HG03558 (cell line): Measurements from ENCODE around the gene FGR.
"Not testable (repeated sequence)": the region's sequence is repeated elsewhere in the genome, so short reads cannot be mapped to it uniquely, and the experiment has no call there.

ENCODE experiments used
- ATAC-seq: cut with Tn5 transposase; IDR thresholded peaks from one replicate; pipeline ENCODE4 v1.9.1; 2021; ENCODE audit warnings: moderate number of reproducible peaks; ENCODE audit not compliant: unreplicated experiment; ENCODE audit errors: extremely low read depth

FGR gene

DNA sequence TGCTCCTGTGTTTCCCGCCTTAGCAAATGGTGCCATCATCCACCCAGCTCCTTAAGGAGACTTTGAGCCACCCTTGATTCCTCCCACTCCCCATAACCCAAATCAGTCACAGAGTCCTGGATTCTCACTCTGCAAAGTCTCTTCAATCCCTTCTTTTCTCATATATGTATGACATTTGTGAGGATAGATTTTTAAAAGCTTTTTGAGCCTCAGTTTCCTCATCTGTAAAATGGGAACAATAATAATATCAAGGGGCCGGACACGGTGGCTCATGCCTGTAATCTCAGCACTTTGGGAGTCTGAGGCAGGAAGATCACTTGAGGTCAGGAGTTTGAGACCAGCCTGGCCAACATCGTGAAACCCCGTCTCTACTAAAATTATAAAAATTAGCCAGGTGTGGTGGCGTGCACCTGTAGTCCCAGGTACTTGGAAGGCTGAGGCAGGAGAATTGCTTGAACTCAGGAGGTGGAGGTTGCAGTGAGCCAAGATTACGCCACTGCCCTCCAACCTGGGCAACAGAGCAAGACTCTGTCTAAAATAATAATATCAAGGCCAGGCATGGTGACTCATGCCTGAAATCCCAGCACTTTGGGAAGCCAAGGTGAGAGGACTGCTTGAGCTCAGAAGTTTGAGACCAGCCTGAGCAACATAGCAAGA lies 15.1 kb downstream of the FGR start:
- not testable (repeated sequence) for ATAC-seq

DNA sequence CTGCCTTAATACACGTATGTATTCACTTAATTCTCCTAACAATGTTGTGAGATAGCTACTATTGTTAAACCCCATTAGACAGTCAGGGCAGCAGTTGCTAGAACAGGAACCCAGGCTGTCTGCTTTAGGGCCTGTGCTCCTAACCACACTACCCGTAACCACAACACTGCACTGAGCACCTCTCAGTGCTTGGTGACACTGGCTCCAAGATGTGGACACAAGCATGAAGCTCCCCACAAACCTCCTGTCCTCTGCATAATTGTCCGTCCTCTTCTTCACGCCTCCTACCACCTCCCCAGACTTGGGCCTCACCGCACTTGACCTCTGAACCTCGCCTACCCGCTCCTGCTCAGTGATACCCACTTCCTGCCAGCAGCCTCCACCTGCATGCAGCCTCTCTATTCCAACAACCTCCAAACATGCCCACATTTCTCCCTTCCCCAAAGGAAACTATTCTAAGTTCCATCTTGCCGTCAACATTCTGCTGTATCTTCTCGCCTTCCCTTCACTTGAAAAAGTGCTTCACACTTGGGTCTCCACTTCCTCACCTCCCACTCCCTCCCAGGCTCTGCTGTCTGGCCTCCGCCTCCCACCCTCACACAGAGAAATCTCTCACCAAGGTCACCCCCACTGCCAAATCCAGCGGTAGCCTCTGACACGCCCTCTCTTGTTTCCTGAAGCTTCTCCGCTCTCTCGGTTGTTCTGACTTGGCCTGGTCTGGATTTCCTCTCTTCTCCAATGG lies 16.5 kb downstream of the FGR start:
- ATAC-seq, result no peak

DNA sequence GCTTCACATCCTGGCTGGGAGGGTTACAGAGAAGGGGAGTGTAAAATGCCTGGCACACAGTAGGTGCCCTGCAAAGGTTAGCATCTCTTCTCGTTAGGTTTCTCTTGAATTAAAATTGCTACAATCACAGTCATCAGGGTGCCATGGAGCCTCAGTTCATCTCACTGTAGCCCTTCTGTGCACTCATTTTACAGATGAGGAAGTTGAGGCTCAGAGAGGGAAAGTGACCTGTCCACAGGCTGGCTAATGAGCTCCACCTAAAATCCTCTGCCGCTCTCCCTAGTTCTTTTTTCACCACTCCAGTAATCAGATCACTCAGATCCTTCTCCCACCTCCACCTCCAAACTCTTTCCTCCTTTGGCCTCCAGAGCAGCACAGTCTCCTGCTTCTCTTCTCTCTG lies 17.6 kb downstream of the FGR start:
- ATAC-seq, result no peak

DNA sequence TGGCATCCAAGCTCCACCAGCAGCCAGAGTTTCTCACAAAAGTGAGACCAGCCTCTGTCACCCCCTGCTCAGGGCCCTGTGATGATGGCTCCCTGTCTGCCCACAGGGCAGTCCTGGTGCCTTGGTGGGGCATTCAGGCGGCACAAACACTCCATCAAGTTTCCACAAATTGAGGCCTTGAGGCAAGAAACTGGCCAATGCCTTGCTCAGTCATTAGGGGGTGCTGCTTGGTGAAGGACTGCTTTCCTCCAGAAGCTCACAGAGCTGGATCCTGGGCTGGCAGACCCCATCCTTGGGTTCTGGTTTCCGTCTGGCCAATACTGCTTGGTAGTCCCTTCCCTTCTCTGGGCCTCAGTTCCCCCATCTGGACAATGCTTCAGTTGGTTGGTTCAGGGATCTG lies 18.5 kb downstream of the FGR start:
- ATAC-seq, result no peak

DNA sequence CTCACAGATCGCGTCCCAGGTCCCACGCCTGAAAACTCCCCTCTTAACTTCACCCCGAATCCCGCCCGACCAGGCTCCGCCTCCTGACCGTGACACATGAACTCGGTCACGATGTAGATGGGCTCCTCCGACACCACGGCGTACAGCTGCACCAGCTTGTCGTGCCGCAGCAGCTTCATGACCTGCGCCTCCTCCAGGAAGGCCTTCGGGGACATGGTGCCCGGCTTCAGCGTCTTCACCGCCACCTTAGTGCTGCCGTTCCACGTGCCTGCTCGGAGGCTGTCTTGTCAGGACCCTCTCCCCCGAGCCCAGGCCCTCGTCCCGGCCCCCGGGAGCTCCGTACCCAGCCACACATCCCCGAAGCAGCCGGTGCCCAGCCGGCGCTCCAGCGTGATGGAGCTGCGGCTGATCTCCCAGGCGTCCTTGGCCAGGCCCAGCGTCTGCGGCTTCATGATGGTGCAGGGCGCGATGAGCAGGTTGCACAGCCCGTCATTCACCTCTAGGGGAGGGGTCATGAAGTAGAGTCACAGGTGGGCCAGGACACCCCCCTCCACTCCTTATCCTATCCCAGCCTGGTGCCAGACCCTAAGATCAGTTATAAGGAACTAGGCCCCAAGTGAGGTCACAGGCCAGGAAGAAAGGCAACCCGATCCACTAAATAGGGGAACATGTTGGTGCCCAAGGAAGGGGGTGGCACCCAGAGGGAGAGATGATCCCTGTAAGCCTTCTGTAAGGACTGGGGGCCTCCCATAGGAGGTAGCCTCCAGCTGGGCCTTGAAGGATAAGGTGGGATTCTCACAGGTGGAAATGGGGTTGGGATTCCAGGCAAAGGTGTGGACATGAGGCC lies 19.4 kb downstream of the FGR start:
- no peak for ATAC-seq

DNA sequence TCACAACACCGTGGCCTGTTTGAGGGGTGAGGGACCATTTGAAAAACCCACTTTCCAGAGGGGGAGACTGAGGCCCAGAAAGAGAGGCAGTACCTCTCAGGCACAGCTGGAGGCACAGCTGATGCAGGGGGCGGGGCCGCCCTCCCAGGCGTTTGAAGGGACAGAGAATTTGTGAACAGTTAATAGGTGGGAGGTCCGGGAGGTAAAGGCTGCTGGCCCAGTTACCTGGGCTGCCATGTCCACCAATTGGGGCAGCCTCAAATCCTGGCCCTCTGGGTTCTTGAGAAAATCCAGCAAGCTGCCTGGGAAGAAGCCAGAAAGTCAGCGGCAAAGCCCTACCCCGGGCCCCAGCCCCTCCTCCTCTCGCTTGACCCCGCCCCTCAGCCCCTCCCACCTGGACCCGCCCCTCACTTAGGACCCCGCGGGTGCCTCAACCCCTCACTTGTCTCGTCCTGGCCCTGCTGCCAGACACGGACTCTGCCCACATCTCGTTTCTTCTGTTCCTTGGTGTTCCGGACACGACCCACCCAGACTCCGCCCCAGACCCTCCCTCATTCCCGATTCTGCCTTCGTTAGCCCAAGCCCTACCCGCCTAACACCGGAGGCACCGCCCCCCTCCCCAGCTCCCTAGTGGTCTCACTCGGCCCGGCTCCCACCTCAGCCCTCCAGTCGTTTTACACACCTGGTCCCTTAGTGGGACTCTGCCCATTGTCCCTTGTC lies 20.2 kb downstream of the FGR start:
- no peak for ATAC-seq

DNA sequence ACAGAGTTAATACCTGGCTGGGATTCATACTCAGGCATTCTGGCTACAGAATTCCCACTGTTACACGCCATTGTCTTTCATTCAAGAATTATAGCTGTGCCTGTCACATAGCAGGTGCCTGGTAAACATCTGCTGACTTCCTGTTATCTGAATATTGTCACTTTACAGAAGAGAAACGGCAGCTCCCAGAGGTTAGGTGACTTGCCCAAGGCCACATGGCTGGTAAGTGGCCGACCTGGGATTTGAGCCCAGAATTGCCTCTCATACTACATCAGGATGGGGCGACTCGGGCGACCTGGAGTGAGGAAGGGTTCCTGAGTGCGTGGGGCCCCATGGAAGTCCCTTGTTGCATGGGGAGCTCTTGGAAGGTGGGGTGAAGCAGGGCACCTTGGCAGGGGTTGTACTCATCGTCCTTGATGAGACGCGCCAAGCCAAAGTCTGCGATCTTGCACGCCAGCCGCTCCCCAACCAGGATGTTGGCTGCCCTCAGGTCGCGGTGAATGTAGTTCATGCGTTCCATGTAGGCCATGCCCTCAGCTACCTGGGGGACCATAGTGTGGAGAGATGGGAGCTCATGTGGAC lies 20.9 kb downstream of the FGR start:
- no peak for ATAC-seq

DNA sequence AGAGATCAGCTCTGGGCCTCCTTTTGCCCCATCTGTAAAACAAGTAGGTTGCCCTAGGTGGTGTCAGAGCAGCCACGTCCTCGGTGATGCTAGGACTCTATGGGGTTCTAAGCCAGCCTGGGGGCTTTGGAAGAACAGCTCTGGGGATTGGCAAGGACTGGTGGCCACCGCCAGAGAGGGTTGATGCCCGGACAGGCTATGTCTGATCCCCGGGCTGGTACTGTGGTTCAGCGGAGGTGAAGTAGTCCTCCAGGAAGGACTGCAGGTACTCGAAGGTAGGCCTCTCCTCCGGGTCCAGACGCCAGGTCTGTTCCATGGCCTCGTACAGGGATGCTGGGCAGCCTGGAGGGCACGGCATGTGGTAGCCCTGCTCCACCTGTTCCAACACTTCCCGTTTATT lies 22.3 kb downstream of the FGR start:
- ATAC-seq, result no peak

DNA sequence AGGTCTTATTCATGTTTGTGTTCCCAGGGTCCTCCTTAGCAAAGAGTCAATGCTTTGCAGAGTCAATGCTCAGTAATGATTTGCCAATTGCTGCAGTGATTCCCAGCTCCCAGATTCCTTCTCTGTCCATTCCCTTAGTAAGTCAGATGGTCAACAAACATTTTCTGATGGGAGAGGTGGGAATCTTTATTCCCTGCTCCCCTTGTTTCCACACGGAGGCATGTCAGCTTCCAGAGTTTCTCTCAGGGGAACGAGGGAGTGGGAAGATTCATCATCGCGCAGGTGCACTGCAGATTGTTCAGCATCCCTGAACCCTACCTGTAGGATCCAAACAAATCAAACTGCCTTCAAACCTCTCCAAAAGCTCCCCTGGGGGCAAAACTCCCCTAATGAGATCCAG lies 23.5 kb downstream of the FGR start:
- ATAC-seq, result no peak

DNA sequence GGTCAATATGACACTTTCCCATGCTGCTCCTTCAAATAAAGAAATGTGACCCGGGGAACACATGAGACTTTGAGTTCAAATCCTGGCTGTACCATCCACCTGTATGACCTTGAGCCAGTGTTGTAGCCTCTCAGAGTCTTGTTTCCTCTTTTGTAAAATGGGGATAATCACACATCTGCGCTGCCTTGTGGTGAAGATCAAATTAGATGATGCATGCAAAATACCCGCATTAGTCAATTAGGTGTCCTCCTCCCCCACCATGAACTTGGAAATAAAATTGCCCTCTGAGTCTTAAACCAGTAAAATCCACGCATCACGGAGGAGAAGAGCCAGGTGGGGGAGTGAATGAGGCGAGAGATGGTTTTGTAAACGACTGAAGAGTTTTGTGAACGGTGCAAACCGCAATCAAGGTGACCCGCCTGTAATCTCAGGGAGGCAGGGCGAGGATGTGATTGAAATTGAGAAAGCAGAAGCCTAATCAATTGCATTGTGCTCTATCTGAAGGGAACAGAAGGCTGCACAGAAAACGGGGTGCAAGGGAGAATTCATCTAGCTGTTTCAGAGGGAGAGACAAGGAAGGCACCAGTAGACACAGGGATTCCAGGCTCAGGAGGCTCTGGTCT lies 25.3 kb downstream of the FGR start:
- no peak for ATAC-seq

DNA sequence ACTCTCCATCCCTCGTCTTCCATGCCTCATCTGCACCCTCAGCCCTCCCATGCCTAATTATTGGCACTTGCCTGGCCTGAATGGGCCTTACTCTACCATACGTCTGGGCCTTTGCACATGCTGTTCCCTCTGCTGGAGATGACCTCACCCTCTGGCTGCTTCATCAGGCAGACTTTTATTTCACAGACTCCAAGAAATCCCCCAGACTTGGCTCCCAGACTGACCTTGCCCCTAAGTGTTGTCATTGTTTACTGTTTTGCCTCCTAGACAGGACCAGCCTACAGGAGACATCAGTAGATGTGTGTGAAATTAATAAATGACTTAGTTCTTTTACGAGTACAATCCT lies 25.8 kb downstream of the FGR start:
- ATAC-seq, result no peak

DNA sequence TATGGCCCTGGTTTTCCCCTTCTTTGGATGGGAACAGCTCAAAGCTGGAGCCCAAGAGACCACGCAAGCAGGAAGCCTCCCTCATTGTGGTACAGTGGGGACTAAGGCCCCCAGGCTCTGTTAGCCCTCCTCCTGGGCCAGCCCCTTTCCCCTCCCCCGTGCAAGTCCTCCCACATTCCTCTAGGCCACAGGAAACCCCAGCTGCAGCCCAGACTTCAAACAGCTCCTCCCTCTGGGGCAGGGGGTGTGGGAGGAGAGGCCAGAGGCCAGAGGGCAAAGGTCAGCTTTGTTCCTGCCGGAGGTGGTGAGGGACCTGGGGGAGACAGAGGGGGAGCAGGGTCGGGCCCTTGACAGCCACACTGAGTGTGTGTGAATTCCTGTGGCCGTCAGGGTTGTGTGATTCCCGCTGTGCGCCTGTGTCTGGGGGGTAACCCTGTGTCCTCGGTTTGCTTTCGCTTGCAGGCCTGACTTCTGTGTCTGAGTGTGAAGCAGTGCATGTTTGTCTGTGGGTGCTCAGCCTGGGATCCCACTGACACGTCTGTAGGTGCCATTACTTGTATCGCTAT lies 27.7 kb downstream of the FGR start:
- ATAC-seq, result no peak

DNA sequence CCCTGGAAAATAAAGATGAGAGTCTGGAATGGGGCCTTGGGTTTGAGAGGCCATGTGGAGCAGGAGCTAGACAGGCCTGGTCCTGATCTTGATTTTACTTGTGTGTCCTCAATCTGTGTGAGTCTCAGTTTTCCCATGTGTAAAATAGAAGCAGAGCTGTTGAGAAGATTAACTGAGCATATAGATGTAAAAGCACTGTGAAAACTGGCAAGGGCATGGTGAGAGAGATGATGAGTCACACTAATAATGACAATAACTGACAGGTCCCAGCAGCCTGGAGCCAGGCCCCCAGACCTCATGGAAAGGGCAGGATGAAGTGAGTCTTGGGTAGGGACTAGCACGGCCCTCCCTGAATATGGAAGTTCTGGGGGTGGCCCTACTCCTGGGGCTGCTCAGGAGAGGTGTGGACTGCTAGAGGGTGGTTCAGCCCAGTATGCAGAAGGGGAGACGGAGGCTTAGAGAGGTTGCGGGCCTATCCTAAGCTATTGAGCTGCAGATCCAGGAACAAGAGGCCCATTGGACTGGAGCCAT lies 28.2 kb downstream of the FGR start:
- ATAC-seq, result no peak

DNA sequence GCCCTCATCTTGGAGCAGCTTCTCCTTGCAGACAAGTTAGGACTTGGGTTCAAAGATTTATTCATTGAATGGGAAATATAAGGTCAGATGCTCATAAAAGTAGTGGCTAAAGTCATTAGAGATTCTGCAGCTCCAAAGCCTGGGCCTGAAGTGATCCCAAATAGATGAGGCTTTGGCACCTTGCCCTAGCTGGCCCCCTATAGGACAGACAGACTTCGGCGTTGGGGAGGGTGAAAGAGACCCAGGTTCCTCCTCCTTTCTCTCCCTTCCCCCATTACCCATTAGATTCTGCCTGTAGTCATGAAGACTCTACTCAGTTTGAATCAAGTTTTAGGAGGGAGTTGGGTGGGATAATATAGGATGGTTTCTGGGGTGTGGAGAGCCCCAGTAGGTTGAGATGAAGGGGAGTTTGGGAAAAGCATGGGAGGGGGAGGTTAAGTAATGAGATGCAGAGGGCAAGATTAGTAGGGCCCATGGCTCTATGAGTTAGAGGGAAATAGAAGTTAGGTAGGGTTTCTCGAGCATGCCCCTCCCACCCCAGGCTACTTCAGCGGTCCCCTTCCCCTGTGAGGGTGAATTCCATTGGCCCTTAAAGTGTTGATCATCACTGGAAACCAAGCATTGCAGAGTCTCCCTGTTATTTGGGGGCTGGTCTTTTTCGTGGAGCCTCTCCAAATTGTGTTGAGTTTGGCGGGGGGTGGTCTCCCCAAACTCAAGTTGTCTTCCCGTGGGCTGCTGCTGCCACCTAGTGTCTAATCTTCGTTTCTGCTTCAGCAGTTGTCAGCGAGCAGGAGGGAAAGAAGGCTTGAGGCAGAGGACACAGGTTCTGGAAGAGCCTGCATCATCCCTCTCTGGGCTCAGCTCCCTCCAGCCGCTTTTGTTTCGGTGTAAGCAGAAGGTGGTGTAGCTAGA lies 28.9 kb downstream of the FGR start:
- no peak for ATAC-seq

DNA sequence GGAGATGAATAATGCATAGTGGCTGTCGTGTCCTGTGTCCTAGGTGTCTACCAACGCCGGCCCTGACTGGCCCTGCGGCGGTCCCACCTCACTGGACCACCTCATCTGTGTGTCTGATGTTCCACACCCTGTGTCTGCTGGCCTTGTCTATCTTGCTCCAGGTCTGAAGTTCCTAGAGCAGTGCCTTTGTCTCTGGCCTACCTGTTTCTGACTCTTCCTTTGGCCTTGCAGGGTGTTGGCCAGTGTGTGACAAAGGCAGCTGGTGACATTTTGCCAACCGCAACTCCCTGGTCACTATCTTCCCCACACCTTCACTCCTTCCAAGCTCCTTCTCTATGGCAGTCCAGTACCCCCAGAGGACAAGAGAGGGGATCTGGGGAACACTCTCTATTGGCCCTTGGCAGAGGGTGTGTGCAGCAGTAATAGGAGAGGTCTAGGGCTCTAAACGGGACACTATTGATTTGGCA lies 29.7 kb downstream of the FGR start:
- no peak for ATAC-seq

DNA sequence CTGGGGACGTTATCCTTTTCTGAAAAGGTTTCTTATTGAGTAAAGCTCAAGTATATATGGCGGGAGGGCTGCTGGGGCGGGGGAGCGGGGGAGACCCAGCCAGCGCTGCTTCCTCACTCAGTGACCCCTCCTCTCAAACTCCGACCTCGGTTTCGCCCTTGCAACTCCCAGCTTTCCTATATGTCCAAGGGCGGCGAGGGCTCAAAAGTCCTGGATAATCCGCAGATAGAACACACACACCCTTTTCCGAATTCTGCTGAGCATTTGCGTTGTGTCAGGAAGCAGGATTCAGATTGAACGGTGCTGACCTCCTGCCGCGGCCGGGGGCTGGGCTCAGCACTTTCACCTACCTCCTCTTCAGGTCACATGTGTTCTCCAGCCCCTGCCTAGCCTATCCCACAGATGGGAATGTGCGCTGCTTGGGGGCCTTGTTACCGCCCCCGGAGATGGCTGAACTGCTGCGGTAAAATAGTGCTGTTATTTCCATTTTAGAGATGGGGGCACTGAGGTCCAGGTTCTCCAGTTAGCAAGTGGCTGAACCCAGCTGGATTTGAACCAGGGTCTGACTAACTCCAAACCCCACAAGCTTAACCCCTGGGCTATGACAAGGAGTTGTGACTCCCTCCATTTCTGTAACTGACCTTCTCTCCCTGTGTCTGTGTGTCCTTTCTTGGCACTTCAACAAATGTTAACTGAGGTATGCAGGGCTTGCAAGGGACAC lies 30.2 kb downstream of the FGR start:
- ATAC-seq, result no peak

DNA sequence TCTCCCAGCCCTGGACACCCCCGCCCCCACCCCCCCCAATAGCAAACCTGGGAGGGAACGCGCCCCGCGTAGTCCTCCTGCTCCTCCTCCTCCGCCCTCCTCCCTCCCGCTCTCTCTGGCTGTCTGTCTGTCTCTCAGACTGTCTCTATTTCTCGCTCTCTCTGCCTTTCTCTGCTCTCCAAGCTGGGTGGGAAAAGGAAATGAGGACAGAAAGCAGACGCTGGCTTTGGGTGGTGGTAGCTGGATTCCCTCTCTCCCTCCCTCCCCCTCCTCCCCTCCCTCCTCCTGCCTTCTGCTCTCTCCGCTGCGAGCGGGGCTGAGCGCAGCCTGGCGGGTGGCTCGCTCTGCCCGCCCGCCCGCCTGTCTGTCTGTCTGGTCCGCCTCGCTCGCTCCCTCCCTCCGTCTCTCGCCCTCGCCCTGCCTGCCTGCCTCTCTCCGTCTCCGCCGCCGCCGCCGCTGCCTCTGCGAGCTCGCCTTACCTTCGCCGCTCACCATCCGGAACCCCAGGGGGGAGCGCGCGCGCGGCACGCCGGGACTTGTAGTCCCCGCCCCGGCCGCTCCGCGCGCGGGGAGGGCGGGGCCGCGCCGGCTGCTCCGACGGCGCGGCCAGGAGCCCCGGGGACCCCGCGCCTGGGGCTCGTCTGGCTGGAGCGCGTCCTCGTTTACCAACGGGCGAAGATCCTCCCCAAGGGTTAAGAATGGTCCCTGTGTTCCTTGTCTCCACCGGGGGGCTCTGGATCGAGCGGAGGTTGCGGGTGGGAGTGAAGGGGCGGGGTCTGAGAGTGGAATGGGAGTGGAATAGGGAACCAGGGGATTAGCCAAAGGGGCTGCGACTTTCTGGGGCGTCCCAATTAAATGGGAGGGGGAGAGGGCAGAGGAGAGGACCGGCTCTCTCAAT lies 31.1 kb downstream of the FGR start, which contains the start of gene AHDC1:
AHDC1 (minus strand) TSS at position 464 of the 898 bp plus-strand sequence. CDS start 52,029 bp downstream, outside the sequence.
- no peak for ATAC-seq
